Right lobe of liver (tissue), 4 donors: Measurements from ENCODE around the gene TRIM71.

Experiments used
- POLR2A ChIP-seq: fragments of 450-650 bp; IDR thresholded peaks from one replicate; pipeline ENCODE4 v1.6.1; 2017; ENCODE audit warnings: antibody characterized with exemption, mild to moderate bottlenecking
- TF ChIP-seq, protein P1 (sequence below), 4 donors: fragments of 200-600 bp in 3 of 4; fragments of 450-650 bp in 1 of 4; IDR thresholded peaks; one replicate each; pipeline versions ENCODE4 v1.5.1 to v1.8.0; 2016 to 2022; ENCODE audit warnings: antibody characterized with exemption in 4 of 4, mild to moderate bottlenecking in 2 of 4
- donor health status: DM: no; HTN: no; CAD: no.
- donor health status: DM: no; HTN: no; CAD: no.
- donor health status: DM: no; HTN: yes; CAD: no.

DNA sequence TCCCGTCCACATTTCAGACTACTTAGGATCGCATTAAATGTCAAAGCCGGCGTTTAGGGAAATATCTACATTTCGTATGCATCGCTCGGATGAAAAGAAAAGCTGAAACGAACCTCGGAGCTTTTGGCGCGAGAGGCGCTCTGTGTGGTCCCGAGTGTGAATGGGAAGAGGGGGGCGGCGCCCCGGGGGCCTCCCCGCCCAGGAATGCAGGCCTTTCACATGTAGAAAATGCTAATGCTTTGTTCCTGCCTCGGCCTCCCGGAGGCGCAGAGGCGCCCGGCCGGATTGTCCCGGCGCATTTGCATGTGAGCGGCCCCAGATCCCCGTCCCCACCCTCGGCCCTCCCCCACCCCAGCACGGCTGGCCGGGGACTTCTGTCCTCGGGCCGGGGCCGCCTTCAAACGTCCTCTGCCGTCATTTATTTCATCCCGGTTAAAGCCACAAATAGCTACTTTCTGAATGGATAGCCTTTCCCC lies 37.0 kb upstream of the TRIM71 start:
- TF ChIP-seq, protein P1, sequence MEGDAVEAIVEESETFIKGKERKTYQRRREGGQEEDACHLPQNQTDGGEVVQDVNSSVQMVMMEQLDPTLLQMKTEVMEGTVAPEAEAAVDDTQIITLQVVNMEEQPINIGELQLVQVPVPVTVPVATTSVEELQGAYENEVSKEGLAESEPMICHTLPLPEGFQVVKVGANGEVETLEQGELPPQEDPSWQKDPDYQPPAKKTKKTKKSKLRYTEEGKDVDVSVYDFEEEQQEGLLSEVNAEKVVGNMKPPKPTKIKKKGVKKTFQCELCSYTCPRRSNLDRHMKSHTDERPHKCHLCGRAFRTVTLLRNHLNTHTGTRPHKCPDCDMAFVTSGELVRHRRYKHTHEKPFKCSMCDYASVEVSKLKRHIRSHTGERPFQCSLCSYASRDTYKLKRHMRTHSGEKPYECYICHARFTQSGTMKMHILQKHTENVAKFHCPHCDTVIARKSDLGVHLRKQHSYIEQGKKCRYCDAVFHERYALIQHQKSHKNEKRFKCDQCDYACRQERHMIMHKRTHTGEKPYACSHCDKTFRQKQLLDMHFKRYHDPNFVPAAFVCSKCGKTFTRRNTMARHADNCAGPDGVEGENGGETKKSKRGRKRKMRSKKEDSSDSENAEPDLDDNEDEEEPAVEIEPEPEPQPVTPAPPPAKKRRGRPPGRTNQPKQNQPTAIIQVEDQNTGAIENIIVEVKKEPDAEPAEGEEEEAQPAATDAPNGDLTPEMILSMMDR (IDR thresholded peaks at IDR 0.05): no peak
- no peak for TF ChIP-seq POLR2A
